ENCODE measurements around the gene NDUFA3. TPM values are rescaled to one million over a fixed set of nuclear protein-coding genes. Genes with fewer than 3 reads are reported as not detected.
"Not testable (repeated sequence)": the region's sequence is repeated elsewhere in the genome, so short reads cannot be mapped to it uniquely, and the experiment has no call there.

Gene NDUFA3
- total RNA-seq, 1 donor from 2014 or later: 77.4 TPM

DNA sequence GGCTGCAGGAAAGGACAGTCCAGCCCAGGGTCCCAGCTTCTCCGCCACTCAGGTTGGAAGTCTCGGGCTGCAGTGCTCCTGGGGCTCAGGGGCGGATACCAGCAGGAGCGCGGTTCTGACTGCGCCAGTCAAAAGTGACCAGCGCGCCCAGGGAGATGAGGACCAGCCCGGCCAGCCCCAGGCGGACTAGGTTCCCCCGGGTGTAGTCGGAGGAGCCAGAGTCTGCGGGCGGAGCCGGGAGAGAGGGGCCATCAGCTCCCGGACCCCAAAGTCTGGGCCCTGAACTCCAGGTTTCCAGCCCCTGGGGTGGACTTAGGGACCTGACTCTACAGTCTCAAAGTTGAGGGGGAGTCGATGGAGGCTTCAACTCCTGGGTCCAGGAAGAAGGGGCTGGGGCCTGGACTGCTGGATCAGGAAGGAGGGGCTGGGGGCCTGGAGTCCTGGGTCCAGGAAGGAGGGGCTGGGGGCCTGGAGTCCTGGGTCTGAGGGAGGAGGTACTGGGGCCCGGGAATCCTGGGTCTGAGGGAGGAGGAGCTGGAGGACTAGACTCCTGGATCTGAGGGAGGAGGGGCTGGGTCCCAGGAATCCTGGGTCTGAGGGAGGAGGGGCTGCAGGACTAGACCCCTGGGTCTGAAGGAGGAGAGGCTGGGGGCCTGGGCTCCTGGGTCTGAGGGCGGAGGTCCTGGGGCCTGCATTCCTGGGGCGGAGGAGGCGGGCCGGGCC is 7.4 kb upstream of the NDUFA3 start:
- Mint-ChIP-seq H3K9me3 (ENCODE audit: low read depth) (no peaks in the 10 kb centered on the region), H3K4me3 (ENCODE audit: unreplicated experiment) (peak overlapping the region; percentile 69), H3K4me1 (ENCODE audit: low read depth) (peaks cover 9% of the 10 kb centered on the region), H3K36me3 (ENCODE audit: low read depth) (no peaks in the 10 kb centered on the region), H3K27ac (ENCODE audit: unreplicated experiment) (no peak overlapping the region), H3K27me3 (ENCODE audit: low read depth) (peaks cover 5% of the 10 kb centered on the region)
- peak; percentile 89 for DNase-seq (ENCODE audit: low spot score)
- TF ChIP-seq, protein P1, sequence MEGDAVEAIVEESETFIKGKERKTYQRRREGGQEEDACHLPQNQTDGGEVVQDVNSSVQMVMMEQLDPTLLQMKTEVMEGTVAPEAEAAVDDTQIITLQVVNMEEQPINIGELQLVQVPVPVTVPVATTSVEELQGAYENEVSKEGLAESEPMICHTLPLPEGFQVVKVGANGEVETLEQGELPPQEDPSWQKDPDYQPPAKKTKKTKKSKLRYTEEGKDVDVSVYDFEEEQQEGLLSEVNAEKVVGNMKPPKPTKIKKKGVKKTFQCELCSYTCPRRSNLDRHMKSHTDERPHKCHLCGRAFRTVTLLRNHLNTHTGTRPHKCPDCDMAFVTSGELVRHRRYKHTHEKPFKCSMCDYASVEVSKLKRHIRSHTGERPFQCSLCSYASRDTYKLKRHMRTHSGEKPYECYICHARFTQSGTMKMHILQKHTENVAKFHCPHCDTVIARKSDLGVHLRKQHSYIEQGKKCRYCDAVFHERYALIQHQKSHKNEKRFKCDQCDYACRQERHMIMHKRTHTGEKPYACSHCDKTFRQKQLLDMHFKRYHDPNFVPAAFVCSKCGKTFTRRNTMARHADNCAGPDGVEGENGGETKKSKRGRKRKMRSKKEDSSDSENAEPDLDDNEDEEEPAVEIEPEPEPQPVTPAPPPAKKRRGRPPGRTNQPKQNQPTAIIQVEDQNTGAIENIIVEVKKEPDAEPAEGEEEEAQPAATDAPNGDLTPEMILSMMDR (IDR thresholded peaks at IDR 0.05): no peak

DNA sequence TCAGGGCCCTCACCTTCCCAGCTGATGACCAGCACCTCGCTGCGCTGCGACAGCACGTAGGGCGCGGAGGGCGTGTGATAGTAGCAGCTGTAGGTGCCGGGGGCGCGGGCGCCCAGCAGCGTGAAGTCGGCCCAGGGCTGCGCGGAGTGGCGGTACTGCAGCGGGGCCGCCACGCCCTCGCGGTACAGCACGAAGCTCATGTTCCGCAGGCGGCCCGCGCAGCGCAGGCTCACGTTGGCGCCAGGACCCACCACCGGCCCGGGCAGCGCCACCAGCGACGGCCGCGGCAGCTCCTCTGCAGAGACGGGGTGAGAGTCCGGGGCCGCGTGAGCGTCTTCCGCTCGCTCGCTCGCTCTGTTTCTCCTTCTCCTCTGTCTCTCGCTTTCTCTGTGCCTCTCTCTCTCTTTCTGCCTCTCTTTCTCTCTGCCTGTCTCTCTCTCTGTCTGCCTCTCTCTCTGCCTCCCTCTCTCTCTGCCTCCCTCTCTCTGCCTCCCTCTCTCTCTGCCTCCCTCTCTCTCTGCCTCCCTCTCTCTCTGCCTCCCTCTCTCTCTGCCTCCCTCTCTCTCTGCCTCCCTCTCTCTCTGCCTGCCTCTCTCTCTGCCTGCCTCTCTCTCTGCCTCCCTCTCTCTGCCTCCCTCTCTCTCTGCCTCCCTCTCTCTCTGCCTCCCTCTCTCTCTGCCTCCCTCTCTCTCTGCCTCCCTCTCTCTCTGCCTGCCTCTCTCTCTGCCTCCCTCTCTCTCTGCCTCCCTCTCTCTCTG is 6.6 kb upstream of the NDUFA3 start:
- TF ChIP-seq, protein P1 (IDR thresholded peaks at IDR 0.05): peak; percentile 34
- H3K4me1 Mint-ChIP-seq (ENCODE audit: low read depth); H3K27me3 Mint-ChIP-seq (ENCODE audit: low read depth); H3K36me3 Mint-ChIP-seq (ENCODE audit: low read depth); H3K9me3 Mint-ChIP-seq (ENCODE audit: low read depth); H3K27ac Mint-ChIP-seq (ENCODE audit: unreplicated experiment): not testable (repeated sequence)
- peak; percentile 82 for DNase-seq (ENCODE audit: low spot score)
- peak overlapping the region; percentile 69 for H3K4me3 Mint-ChIP-seq (ENCODE audit: unreplicated experiment)

DNA sequence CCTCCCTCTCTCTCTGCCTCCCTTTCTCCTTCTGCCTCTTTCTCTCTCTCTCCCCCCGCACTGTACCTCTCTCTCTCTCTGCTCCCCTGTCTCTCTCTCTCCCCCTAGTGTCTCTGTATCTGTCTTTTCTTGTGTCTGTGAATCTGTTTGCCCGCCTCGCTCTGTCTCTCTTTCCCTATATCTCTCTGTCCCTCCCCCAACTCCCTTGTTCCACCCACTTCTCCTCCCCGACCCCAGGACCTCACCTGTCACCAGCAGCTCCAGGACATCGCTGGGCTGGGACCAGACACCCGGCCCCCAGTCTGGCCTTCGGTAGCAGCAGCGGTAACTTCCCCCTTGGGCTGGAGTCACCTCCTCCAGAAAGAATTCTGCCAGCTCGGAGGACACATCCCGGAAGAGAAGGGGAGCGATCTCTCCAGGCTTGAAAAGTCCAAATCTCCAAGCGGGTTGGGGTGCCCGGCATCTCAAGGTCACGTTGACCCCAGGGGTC is 6.0 kb upstream of the NDUFA3 start:
- H3K27ac Mint-ChIP-seq (ENCODE audit: unreplicated experiment): peak overlapping the region; percentile 1
- H3K9me3 Mint-ChIP-seq (ENCODE audit: low read depth): no peaks in the 10 kb centered on the region
- DNase-seq (ENCODE audit: low spot score): peak; percentile 37
- peak overlapping the region; percentile 58 for H3K4me3 Mint-ChIP-seq (ENCODE audit: unreplicated experiment)
- TF ChIP-seq, protein P1 (IDR thresholded peaks at IDR 0.05): peak; percentile 32
- H3K4me1 Mint-ChIP-seq (ENCODE audit: low read depth): peaks cover 9% of the 10 kb centered on the region
- H3K27me3 Mint-ChIP-seq (ENCODE audit: low read depth): peaks cover 5% of the 10 kb centered on the region
- H3K36me3 Mint-ChIP-seq (ENCODE audit: low read depth): no peaks in the 10 kb centered on the region

DNA sequence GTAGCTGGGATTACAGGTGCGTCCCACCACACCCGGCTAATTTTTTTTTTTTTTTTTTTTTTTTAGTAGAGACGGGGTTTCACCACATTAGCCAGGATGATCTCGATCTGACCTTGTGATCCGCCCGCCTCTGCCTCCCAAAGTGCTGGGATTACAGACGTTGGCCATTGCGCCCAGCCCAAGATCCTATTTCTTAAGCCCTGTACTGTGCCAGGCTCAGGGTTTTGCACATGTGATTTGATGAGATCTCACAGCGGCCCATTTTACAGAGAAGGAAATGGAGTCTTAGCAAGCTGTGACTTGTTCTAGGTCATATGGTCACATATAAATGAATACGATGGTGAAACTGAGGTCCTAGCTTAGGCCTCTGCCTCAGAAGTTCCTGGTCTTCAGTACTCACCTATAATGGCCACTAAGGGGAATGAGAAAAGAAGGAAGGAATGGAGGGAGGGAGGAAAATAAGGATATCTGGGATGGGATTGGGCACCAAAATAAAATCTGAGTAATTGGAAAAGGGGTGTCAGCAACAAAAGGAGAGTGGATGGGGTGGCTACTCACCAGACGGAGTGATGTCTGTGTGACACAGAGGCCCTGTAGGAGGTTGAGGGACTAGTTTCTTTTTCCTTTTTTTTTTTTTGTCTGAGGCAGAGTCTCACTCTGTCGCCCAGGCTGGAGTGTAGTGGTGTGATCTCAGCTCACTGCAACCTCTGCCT is 3.3 kb upstream of the NDUFA3 start:
- Mint-ChIP-seq H3K4me1 (ENCODE audit: low read depth) (peaks cover 20% of the 10 kb centered on the region), H3K9me3 (ENCODE audit: low read depth) (no peaks in the 10 kb centered on the region), H3K27ac (ENCODE audit: unreplicated experiment) (no peak overlapping the region), H3K36me3 (ENCODE audit: low read depth) (no peaks in the 10 kb centered on the region), H3K4me3 (ENCODE audit: unreplicated experiment) (no peak overlapping the region), H3K27me3 (ENCODE audit: low read depth) (peaks cover 2% of the 10 kb centered on the region)
- peak; percentile 26 for DNase-seq (ENCODE audit: low spot score)
- TF ChIP-seq, protein P1 (IDR thresholded peaks at IDR 0.05): no peak

DNA sequence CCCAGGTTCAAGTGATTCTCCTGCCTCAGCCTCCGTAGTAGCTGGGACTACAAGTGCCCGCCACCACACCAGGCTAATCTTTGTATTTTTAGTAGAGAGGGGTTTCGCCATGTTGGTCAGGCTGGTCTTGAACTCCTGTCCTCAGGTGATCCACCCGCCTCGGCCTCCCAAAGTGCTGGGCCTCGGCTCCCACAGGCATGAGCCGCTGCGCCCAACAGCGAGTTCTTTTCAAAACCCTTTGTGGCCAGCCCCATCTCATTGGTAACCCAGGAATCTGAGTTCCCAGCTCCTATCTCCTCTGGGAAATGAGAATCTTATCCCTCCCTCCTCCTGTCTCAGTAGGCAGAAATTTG is 2.8 kb upstream of the NDUFA3 start:
- peak; percentile 2 for DNase-seq (ENCODE audit: low spot score)
- H3K27ac Mint-ChIP-seq (ENCODE audit: unreplicated experiment); H3K9me3 Mint-ChIP-seq (ENCODE audit: low read depth); H3K4me3 Mint-ChIP-seq (ENCODE audit: unreplicated experiment); H3K27me3 Mint-ChIP-seq (ENCODE audit: low read depth); H3K36me3 Mint-ChIP-seq (ENCODE audit: low read depth): not testable (repeated sequence)
- peaks cover 20% of the 10 kb centered on the region for H3K4me1 Mint-ChIP-seq (ENCODE audit: low read depth)

Measured in chondrocyte (in vitro differentiated cells).